ENCODE measurements around the gene BID. TPM values are rescaled to one million over a fixed set of nuclear protein-coding genes. Genes with fewer than 3 reads are reported as not detected.

Gene BID
- total and polyA plus RNA-seq, 2 of the 8 experiments (the other 6 are each of a cell fraction or from before 2014, with no cell fraction given) = 39.3 to 114 TPM

DNA sequence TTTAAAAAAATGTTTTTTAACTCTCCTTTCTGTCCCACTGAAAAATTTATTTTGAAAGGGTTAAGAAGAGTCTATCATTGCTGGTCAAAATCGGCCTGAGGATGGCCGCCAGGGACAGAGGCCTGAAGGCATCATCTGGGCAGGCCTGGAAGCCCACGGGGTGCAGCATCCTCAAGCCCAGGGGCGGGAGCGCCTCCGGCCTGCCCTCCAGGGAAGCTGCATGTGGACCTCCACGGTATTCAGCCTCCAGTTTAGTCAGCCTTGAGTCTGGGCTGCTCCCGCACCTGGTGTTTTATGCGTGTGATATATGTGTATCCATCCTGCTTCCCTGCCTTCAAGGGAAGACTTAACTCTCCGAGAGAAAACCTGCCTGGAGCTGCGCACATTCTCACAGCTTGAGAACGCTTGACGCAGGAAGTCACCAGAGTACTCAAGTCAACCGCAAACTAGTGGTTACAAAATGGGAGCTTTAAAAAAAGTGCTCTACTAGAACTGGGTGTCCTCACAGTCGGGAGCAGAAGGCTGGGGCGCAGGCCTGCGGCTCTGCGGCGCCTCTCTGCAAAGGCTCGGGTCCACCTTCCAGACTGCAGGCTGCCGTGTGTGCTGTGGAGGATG lies 13.6 kb upstream of the BID start (continued):
- TF ChIP-seq, protein P1, sequence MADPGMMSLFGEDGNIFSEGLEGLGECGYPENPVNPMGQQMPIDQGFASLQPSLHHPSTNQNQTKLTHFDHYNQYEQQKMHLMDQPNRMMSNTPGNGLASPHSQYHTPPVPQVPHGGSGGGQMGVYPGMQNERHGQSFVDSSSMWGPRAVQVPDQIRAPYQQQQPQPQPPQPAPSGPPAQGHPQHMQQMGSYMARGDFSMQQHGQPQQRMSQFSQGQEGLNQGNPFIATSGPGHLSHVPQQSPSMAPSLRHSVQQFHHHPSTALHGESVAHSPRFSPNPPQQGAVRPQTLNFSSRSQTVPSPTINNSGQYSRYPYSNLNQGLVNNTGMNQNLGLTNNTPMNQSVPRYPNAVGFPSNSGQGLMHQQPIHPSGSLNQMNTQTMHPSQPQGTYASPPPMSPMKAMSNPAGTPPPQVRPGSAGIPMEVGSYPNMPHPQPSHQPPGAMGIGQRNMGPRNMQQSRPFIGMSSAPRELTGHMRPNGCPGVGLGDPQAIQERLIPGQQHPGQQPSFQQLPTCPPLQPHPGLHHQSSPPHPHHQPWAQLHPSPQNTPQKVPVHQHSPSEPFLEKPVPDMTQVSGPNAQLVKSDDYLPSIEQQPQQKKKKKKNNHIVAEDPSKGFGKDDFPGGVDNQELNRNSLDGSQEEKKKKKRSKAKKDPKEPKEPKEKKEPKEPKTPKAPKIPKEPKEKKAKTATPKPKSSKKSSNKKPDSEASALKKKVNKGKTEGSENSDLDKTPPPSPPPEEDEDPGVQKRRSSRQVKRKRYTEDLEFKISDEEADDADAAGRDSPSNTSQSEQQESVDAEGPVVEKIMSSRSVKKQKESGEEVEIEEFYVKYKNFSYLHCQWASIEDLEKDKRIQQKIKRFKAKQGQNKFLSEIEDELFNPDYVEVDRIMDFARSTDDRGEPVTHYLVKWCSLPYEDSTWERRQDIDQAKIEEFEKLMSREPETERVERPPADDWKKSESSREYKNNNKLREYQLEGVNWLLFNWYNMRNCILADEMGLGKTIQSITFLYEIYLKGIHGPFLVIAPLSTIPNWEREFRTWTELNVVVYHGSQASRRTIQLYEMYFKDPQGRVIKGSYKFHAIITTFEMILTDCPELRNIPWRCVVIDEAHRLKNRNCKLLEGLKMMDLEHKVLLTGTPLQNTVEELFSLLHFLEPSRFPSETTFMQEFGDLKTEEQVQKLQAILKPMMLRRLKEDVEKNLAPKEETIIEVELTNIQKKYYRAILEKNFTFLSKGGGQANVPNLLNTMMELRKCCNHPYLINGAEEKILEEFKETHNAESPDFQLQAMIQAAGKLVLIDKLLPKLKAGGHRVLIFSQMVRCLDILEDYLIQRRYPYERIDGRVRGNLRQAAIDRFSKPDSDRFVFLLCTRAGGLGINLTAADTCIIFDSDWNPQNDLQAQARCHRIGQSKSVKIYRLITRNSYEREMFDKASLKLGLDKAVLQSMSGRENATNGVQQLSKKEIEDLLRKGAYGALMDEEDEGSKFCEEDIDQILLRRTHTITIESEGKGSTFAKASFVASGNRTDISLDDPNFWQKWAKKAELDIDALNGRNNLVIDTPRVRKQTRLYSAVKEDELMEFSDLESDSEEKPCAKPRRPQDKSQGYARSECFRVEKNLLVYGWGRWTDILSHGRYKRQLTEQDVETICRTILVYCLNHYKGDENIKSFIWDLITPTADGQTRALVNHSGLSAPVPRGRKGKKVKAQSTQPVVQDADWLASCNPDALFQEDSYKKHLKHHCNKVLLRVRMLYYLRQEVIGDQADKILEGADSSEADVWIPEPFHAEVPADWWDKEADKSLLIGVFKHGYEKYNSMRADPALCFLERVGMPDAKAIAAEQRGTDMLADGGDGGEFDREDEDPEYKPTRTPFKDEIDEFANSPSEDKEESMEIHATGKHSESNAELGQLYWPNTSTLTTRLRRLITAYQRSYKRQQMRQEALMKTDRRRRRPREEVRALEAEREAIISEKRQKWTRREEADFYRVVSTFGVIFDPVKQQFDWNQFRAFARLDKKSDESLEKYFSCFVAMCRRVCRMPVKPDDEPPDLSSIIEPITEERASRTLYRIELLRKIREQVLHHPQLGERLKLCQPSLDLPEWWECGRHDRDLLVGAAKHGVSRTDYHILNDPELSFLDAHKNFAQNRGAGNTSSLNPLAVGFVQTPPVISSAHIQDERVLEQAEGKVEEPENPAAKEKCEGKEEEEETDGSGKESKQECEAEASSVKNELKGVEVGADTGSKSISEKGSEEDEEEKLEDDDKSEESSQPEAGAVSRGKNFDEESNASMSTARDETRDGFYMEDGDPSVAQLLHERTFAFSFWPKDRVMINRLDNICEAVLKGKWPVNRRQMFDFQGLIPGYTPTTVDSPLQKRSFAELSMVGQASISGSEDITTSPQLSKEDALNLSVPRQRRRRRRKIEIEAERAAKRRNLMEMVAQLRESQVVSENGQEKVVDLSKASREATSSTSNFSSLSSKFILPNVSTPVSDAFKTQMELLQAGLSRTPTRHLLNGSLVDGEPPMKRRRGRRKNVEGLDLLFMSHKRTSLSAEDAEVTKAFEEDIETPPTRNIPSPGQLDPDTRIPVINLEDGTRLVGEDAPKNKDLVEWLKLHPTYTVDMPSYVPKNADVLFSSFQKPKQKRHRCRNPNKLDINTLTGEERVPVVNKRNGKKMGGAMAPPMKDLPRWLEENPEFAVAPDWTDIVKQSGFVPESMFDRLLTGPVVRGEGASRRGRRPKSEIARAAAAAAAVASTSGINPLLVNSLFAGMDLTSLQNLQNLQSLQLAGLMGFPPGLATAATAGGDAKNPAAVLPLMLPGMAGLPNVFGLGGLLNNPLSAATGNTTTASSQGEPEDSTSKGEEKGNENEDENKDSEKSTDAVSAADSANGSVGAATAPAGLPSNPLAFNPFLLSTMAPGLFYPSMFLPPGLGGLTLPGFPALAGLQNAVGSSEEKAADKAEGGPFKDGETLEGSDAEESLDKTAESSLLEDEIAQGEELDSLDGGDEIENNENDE (IDR thresholded peaks at IDR 0.05; ENCODE audit: insufficient replicate concordance, low read length) = no peak
- TF ChIP-seq POU5F1 (IDR thresholded peaks at IDR 0.05; ENCODE audit: low read depth, low read length) (no peak), EGR1 (IDR thresholded peaks at IDR 0.05; ENCODE audit: borderline replicate concordance, low read depth, low read length) (no peak), TEAD4 (IDR thresholded peaks at IDR 0.05; ENCODE audit: low read depth, low read length) (no peak), POLR2AphosphoS5 (IDR thresholded peaks at IDR 0.05; ENCODE audit: low read depth, low read length) (no peak)
- TF ChIP-seq, protein P2, sequence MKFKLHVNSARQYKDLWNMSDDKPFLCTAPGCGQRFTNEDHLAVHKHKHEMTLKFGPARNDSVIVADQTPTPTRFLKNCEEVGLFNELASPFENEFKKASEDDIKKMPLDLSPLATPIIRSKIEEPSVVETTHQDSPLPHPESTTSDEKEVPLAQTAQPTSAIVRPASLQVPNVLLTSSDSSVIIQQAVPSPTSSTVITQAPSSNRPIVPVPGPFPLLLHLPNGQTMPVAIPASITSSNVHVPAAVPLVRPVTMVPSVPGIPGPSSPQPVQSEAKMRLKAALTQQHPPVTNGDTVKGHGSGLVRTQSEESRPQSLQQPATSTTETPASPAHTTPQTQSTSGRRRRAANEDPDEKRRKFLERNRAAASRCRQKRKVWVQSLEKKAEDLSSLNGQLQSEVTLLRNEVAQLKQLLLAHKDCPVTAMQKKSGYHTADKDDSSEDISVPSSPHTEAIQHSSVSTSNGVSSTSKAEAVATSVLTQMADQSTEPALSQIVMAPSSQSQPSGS (IDR thresholded peaks at IDR 0.05; ENCODE audit: low read length) = no peak
